WTC11 (cell line): Measurements from ENCODE around the gene GPRC5B. TPM values are rescaled to one million over a fixed set of nuclear protein-coding genes. Genes with fewer than 3 reads are reported as not detected.

Experiments used
- ATAC-seq: fragments of 200-7000 bp; cut with Tn5 transposase; 2 replicates; pipeline ENCODE4 v1.10.0; 2021; ENCODE audit warnings: mild to moderate bottlenecking, moderate library complexity
- CTCF ChIA-PET: fragments of 300-600 bp; sonication (Branson Sonifier 250); formaldehyde crosslinking; loops from one replicate; lab custom pipeline; 2021; ENCODE audit warnings: antibody characterized with exemption; lab: Charles Lee
- POLR2A ChIA-PET: fragments of 350-600 bp; sonication (Branson Sonifier 250); formaldehyde crosslinking; loops from one replicate; lab custom pipeline; 2021; ENCODE audit warnings: antibody characterized with exemption; lab: Charles Lee
- DNase-seq: peaks from one replicate; pipeline ENCODE4 v3.0.0; 2021; ENCODE audit warnings: low spot score
- H3K27ac Mint-ChIP-seq: 2 replicates; pipeline ENCODE4 v1.8.0; 2021; ENCODE audit warnings: mixed read lengths
- H3K27me3 Mint-ChIP-seq: 2 replicates; pipeline ENCODE4 v1.8.0; 2021; ENCODE audit warnings: low read depth, mild to moderate bottlenecking, moderate library complexity, mixed read lengths
- H3K36me3 Mint-ChIP-seq: 2 replicates; pipeline ENCODE4 v1.8.0; 2021; ENCODE audit warnings: mixed read lengths
- H3K4me1 Mint-ChIP-seq: 2 replicates; pipeline ENCODE4 v1.8.0; 2022; ENCODE audit warnings: mixed read lengths
- H3K4me3 Mint-ChIP-seq: 2 replicates; pipeline ENCODE4 v1.8.0; 2021; ENCODE audit warnings: mild to moderate bottlenecking, moderate library complexity, mixed read lengths
- H3K9me3 Mint-ChIP-seq: 2 replicates; pipeline ENCODE4 v1.8.0; 2021; ENCODE audit warnings: mixed read lengths
- ATF6 ChIP-seq: sonication (generic); formaldehyde crosslinking; IDR thresholded peaks from 2 replicates; pipeline ENCODE4 v1.8.1; 2023; ENCODE audit warnings: mild to moderate bottlenecking, missing genetic modification reagents
- CREB1 ChIP-seq: sonication (generic); formaldehyde crosslinking; IDR thresholded peaks from 2 replicates; pipeline ENCODE4 v1.8.0; 2023; ENCODE audit warnings: mild to moderate bottlenecking, missing genetic modification reagents
- CTCF ChIP-seq: fragments of 200-600 bp; IDR thresholded peaks from 2 replicates; pipeline ENCODE4 v1.8.0; 2022; ENCODE audit warnings: antibody characterized with exemption
- FOXP1 ChIP-seq: sonication (generic); formaldehyde crosslinking; IDR thresholded peaks from 2 replicates; pipeline ENCODE4 v1.8.0; 2022; ENCODE audit warnings: missing genetic modification reagents, mild to moderate bottlenecking, moderate library complexity, borderline replicate concordance
- GABPB1 ChIP-seq: sonication (generic); formaldehyde crosslinking; IDR thresholded peaks from 2 replicates; pipeline ENCODE4 v1.8.1; 2023; ENCODE audit warnings: mild to moderate bottlenecking, missing genetic modification reagents
- GTF2I ChIP-seq: fragments of 250-450 bp; sonication (Bioruptor Pico); conservative IDR thresholded peaks from 2 replicates; pipeline ENCODE4 v1.4.0; 2021; ENCODE audit warnings: mild to moderate bottlenecking
- IRF1 ChIP-seq: sonication (generic); formaldehyde crosslinking; IDR thresholded peaks from 2 replicates; pipeline ENCODE4 v1.8.0; 2023; ENCODE audit warnings: missing genetic modification reagents
- MLX ChIP-seq: sonication (generic); formaldehyde crosslinking; IDR thresholded peaks from 2 replicates; pipeline ENCODE4 v1.8.1; 2023; ENCODE audit warnings: mild to moderate bottlenecking, missing genetic modification reagents, moderate library complexity
- NFYB ChIP-seq: sonication (generic); formaldehyde crosslinking; conservative IDR thresholded peaks from 2 replicates; pipeline ENCODE4 v1.8.0; 2022; ENCODE audit warnings: low read depth, missing genetic modification reagents
- NR1H2 ChIP-seq: sonication (generic); formaldehyde crosslinking; IDR thresholded peaks from 2 replicates; pipeline ENCODE4 v1.9.0; 2021; ENCODE audit warnings: mild to moderate bottlenecking, moderate library complexity, missing genetic modification reagents
- RELA ChIP-seq: sonication (generic); formaldehyde crosslinking; IDR thresholded peaks from 2 replicates; pipeline ENCODE4 v1.8.1; 2022; ENCODE audit warnings: missing genetic modification reagents, mild to moderate bottlenecking, borderline replicate concordance
- SMAD3 ChIP-seq: sonication (generic); formaldehyde crosslinking; IDR thresholded peaks from 2 replicates; pipeline ENCODE4 v1.8.0; 2022; ENCODE audit warnings: missing genetic modification reagents, mild to moderate bottlenecking, borderline replicate concordance
- SOX15 ChIP-seq: fragments of 250-450 bp; sonication (Bioruptor Pico); IDR thresholded peaks from 2 replicates; pipeline ENCODE4 v1.9.0; 2021; ENCODE audit warnings: mild to moderate bottlenecking
- SP1 ChIP-seq: sonication (generic); formaldehyde crosslinking; conservative IDR thresholded peaks from 2 replicates; pipeline ENCODE4 v1.8.1; 2022; ENCODE audit warnings: missing genetic modification reagents
- ZNF317 ChIP-seq: sonication (generic); formaldehyde crosslinking; IDR thresholded peaks from 2 replicates; pipeline ENCODE4 v1.8.1; 2023; ENCODE audit warnings: low read depth, mild to moderate bottlenecking, moderate library complexity, missing genetic modification reagents, borderline replicate concordance
- total RNA-seq: library from RNA; stranded (reverse); gene quantifications from 3 replicates; pipeline ENCODE4 v1.2.3, GENCODE V29; 2021

GPRC5B gene
- total RNA-seq, 1 experiment from 2014 or later = 104 TPM

GRCh38 chr16:19907161-19907992 is 22.7 kb upstream of the GPRC5B start:
- peaks cover 7% of the 10 kb centered on the region; the same call in 1 of the 2 replicates for H3K9me3 Mint-ChIP-seq
- DNase-seq = peak; percentile 88
- ChIA-PET POLR2A (interaction anchor here (0.6 to 1.2 kb wide), 2 partner anchors 118 to 393 kb away, joined by 3 to 7 read pairs; no protein-coding TSS in a partner anchor), CTCF (interaction anchor here (0.5 to 5.0 kb wide), 159 partner anchors 9 to 882 kb away, joined by 3 to 215 read pairs (median 5); partner anchors contain the start of genes ACSM5, GPR139, GPRC5B and IQCK)
- H3K4me1 Mint-ChIP-seq = peaks cover 15% of the 10 kb centered on the region
- no peaks in the 10 kb centered on the region for H3K36me3 Mint-ChIP-seq
- peak; percentile 95 for ATAC-seq
- TF ChIP-seq SMAD3 (CRISPR knock-in tag) (no peak), GTF2I (CRISPR knock-in tag) (peak; percentile 73; the same call in 1 of the 2 replicates), CTCF (peak; percentile 92), IRF1 (CRISPR knock-in tag) (no peak), GABPB1 (CRISPR knock-in tag) (0 out of 2 replicates have a peak, but pooled peaks have one; percentile 18), NFYB (CRISPR knock-in tag) (no peak)
- no peaks in the 10 kb centered on the region; the same call in 1 of the 2 replicates for H3K27me3 Mint-ChIP-seq
- peak overlapping the region; percentile 12; the same call in 1 of the 2 replicates for H3K4me3 Mint-ChIP-seq
- peak overlapping the region; percentile 66; the same call in 1 of the 2 replicates for H3K27ac Mint-ChIP-seq

GRCh38 chr16:19901164-19901563 is 16.5 kb upstream of the GPRC5B start:
- POLR2A ChIA-PET = no interaction called here

More at GRCh38 chr16:19901164-19901563, 16.5 kb upstream of the GPRC5B start:
- Mint-ChIP-seq H3K4me3 (no peak overlapping the region), H3K36me3 (no peaks in the 10 kb centered on the region), H3K4me1 (peaks cover 16% of the 10 kb centered on the region)
- CTCF ChIA-PET = interaction anchor here (0.7 to 6.3 kb wide), 9 partner anchors 10 to 483 kb away, joined by 3 to 79 read pairs (median 4); no protein-coding TSS in a partner anchor
- TF ChIP-seq IRF1 (CRISPR knock-in tag) (no peak), FOXP1 (CRISPR knock-in tag) (no peak), GABPB1 (CRISPR knock-in tag) (no peak), RELA (CRISPR knock-in tag) (no peak), ZNF317 (CRISPR knock-in tag) (no peak), SP1 (CRISPR knock-in tag) (no peak), MLX (CRISPR knock-in tag) (no peak), CREB1 (no peak), NR1H2 (no peak), ATF6 (CRISPR knock-in tag) (no peak), SOX15 (CRISPR knock-in tag) (no peak), SMAD3 (CRISPR knock-in tag) (no peak)
- TF ChIP-seq, all 79 proteins: peak for 0
- no peak for DNase-seq
- Mint-ChIP-seq H3K27me3 (no peaks in the 10 kb centered on the region), H3K27ac (no peak overlapping the region), H3K9me3 (0 out of 2 replicates have a peak, but pooled peaks cover 3% of the 10 kb centered on the region)
- ATAC-seq = no peak
